Caco-2 (cell line): ENCODE measurements around the gene ARHGEF10L. TPM values are rescaled to one million over a fixed set of nuclear protein-coding genes. Genes with fewer than 3 reads are reported as not detected.

Experiments
- BruUV-seq: library from RNA; stranded (reverse); fragments of 400-500 nt; replicated peaks from 2 replicates; lab custom pipeline; 2021; lab: Mats Ljungman, UMichigan
- CTCF ChIA-PET: fragments of 300-600 bp; sonication (Branson Sonifier 250); formaldehyde crosslinking; loops from one replicate; lab custom pipeline; 2022; ENCODE audit warnings: antibody characterized with exemption; lab: Charles Lee
- POLR2A ChIA-PET: fragments of 300-600 bp; sonication (Branson Sonifier 250); formaldehyde crosslinking; loops from one replicate; lab custom pipeline; 2022; ENCODE audit warnings: antibody characterized with exemption; lab: Charles Lee
- DNase-seq, 2 experiments: peaks; one replicate each; pipeline versions ENCODE4 v3.0.0 to v3.0.0-alpha.2; 2020 to 2022
- H3K27me3 ChIP-seq: replicated peaks from 2 replicates; pipeline ENCODE4 v1.6.0; 2011; ENCODE audit warnings: low read length; ENCODE audit not compliant: control insufficient read depth, insufficient read depth
- H3K36me3 ChIP-seq: 2 replicates; pipeline ENCODE4 v1.5.1; 2011; ENCODE audit warnings: low read length; ENCODE audit not compliant: control insufficient read depth, insufficient read depth
- H3K4me1 ChIP-seq: fragments of 250-450 bp; sonication (Bioruptor Pico); 2 replicates; pipeline ENCODE4 v1.5.1; 2020; ENCODE audit warnings: mild to moderate bottlenecking
- H3K4me3 ChIP-seq: 2 replicates; pipeline ENCODE4 v1.5.1; 2011; ENCODE audit warnings: low read depth, mild to moderate bottlenecking, control low read depth, low read length
- H3K9me3 ChIP-seq: fragments of 250-450 bp; sonication (Bioruptor Pico); 2 replicates; pipeline ENCODE4 v1.5.1; 2020; ENCODE audit warnings: mild to moderate bottlenecking, moderate library complexity
- H3K27ac Mint-ChIP-seq: one replicate; pipeline ENCODE4 v1.8.0; 2022; ENCODE audit warnings: mixed read lengths; ENCODE audit not compliant: unreplicated experiment
- H3K27me3 Mint-ChIP-seq: one replicate; pipeline ENCODE4 v1.8.0; 2022; ENCODE audit warnings: mixed read lengths; ENCODE audit not compliant: insufficient read depth, unreplicated experiment
- H3K36me3 Mint-ChIP-seq: one replicate; pipeline ENCODE4 v1.8.0; 2022; ENCODE audit warnings: mild to moderate bottlenecking, mixed read lengths; ENCODE audit not compliant: insufficient read depth, unreplicated experiment
- H3K4me1 Mint-ChIP-seq: one replicate; pipeline ENCODE4 v1.8.0; 2022; ENCODE audit warnings: low read depth, mixed read lengths; ENCODE audit not compliant: unreplicated experiment
- H3K4me3 Mint-ChIP-seq: one replicate; pipeline ENCODE4 v1.8.0; 2022; ENCODE audit warnings: mild to moderate bottlenecking, moderate library complexity, mixed read lengths; ENCODE audit not compliant: unreplicated experiment
- H3K9me3 Mint-ChIP-seq: one replicate; pipeline ENCODE4 v1.8.0; 2022; ENCODE audit warnings: mixed read lengths; ENCODE audit not compliant: unreplicated experiment
- CTCF ChIP-seq, 2 experiments: fragments of 200-600 bp in 1 of 2; IDR thresholded peaks; 1 replicate in 1 of 2; 2 replicates in 1 of 2; pipeline versions ENCODE4 v1.5.1 to v1.8.0; 2011 to 2022; ENCODE audit warnings: antibody characterized with exemption in 1 of 2, control low read depth in 1 of 2, inconsistent platforms in 1 of 2, low read depth in 1 of 2, low read length in 1 of 2, mild to moderate bottlenecking in 1 of 2, moderate library complexity in 1 of 2; ENCODE audit not compliant: insufficient read depth in 1 of 2, severe bottlenecking in 1 of 2, unreplicated experiment in 1 of 2
- intact Hi-C: fragments of 100-400 bp; cut with micrococcal nuclease; formaldehyde crosslinking; loops from one replicate; pipeline ENCODE4 v1.10.0; 2022; ENCODE audit not compliant: unreplicated experiment
- total RNA-seq: library from RNA; stranded (reverse); gene quantifications from 2 replicates; pipeline ENCODE4 v1.2.3, GENCODE V29; 2022

Gene ARHGEF10L
- total RNA-seq, 1 experiment from 2014 or later, result 31.3 TPM

- Histone ChIP-seq H3K27me3 (no peaks in the 10 kb centered on the region), H3K9me3 (no peaks in the 10 kb centered on the region), H3K36me3 (peaks cover 3% of the 10 kb centered on the region; the same call in 1 of the 2 replicates), H3K4me1 (no peaks in the 10 kb centered on the region), H3K4me3 (no peak overlapping the region)
- no peaks in the 10 kb centered on the region for H3K9me3 Mint-ChIP-seq
- H3K27me3 Mint-ChIP-seq, result no peaks in the 10 kb centered on the region
- no peak for DNase-seq
- no peak for TF ChIP-seq CTCF (IDR thresholded peaks at IDR 0.05; ENCODE audit: insufficient read depth in 1 of 2, low read depth in 1 of 2, low read length in 1 of 2, severe bottlenecking in 1 of 2, unreplicated experiment in 1 of 2)
- no TSS peak for BruUV-seq
- intact Hi-C loops, result no loop called here
- peak overlapping the region; percentile 22 for H3K27ac Mint-ChIP-seq
- peaks cover 12% of the 10 kb centered on the region for H3K36me3 Mint-ChIP-seq
- CTCF ChIA-PET, result interaction anchor here (0.5 to 0.7 kb wide), 2 partner anchors 62 to 141 kb away, joined by 3 to 4 read pairs; no protein-coding TSS in a partner anchor
- POLR2A ChIA-PET, result no interaction called here
- H3K4me1 Mint-ChIP-seq, result no peaks in the 10 kb centered on the region
- no peak overlapping the region for H3K4me3 Mint-ChIP-seq
Observed at GRCh38 chr1:17618558-17619247, 79.2 kb downstream of the ARHGEF10L start.

- POLR2A ChIA-PET, result no interaction called here
- H3K9me3 ChIP-seq, result no peaks in the 10 kb centered on the region
- Mint-ChIP-seq H3K27me3 (no peaks in the 10 kb centered on the region), H3K36me3 (peaks cover 12% of the 10 kb centered on the region), H3K27ac (no peak overlapping the region), H3K9me3 (no peaks in the 10 kb centered on the region), H3K4me1 (no peaks in the 10 kb centered on the region), H3K4me3 (no peak overlapping the region)
- CTCF ChIA-PET, result no interaction called here
- H3K4me3 ChIP-seq, result no peak overlapping the region
- intact Hi-C loops, result no loop called here
- no peak for DNase-seq
- no peak for TF ChIP-seq CTCF (IDR thresholded peaks at IDR 0.05; ENCODE audit: insufficient read depth in 1 of 2, low read depth in 1 of 2, low read length in 1 of 2, severe bottlenecking in 1 of 2, unreplicated experiment in 1 of 2)
- BruUV-seq, result no TSS peak
- no peaks in the 10 kb centered on the region for H3K4me1 ChIP-seq
- H3K36me3 ChIP-seq, result peaks cover 2% of the 10 kb centered on the region; the same call in 1 of the 2 replicates
- H3K27me3 ChIP-seq, result no peaks in the 10 kb centered on the region
Observed at GRCh38 chr1:17620448-17620847, 81.0 kb downstream of the ARHGEF10L start.

DNA sequence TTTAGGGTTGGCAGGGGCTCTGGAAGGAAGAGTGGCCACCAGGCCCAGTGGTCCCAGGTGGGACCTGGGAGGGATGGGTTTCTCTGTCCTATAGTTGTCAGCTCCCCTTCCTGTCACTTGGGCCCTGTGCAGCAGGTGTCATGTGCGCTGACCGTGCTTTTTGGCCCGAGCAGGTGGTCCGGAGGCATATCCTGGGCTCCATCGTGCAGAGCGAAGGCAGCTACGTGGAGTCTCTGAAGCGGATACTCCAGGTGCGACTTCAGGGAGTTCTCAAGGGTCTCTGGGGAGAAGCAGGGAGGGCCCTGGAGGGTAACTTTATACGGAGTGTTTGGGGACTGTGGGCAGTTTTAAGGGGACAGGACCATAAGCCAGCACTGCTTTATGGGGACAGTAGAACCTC is 82.2 kb downstream of the ARHGEF10L start:
- Mint-ChIP-seq H3K4me1 (no peaks in the 10 kb centered on the region), H3K27me3 (no peaks in the 10 kb centered on the region), H3K36me3 (peaks cover 9% of the 10 kb centered on the region), H3K4me3 (no peak overlapping the region), H3K27ac (no peak overlapping the region), H3K9me3 (no peaks in the 10 kb centered on the region)
- Histone ChIP-seq H3K4me1 (no peaks in the 10 kb centered on the region), H3K4me3 (no peak overlapping the region), H3K9me3 (no peaks in the 10 kb centered on the region), H3K36me3 (peaks cover 1% of the 10 kb centered on the region; the same call in 1 of the 2 replicates), H3K27me3 (no peaks in the 10 kb centered on the region)
- intact Hi-C loops, result no loop called here
- TF ChIP-seq CTCF (IDR thresholded peaks at IDR 0.05; ENCODE audit: insufficient read depth in 1 of 2, low read depth in 1 of 2, low read length in 1 of 2, severe bottlenecking in 1 of 2, unreplicated experiment in 1 of 2), result no peak
- no peak for DNase-seq
- CTCF ChIA-PET, result no interaction called here
- BruUV-seq, result no TSS peak
- POLR2A ChIA-PET, result no interaction called here
